Measurements from ENCODE around the gene ZNF652. TPM values are rescaled to one million over a fixed set of nuclear protein-coding genes. Genes with fewer than 3 reads are reported as not detected.

Gene ZNF652
- total RNA-seq, 1 donor from 2014 or later = 42.7 TPM

DNA sequence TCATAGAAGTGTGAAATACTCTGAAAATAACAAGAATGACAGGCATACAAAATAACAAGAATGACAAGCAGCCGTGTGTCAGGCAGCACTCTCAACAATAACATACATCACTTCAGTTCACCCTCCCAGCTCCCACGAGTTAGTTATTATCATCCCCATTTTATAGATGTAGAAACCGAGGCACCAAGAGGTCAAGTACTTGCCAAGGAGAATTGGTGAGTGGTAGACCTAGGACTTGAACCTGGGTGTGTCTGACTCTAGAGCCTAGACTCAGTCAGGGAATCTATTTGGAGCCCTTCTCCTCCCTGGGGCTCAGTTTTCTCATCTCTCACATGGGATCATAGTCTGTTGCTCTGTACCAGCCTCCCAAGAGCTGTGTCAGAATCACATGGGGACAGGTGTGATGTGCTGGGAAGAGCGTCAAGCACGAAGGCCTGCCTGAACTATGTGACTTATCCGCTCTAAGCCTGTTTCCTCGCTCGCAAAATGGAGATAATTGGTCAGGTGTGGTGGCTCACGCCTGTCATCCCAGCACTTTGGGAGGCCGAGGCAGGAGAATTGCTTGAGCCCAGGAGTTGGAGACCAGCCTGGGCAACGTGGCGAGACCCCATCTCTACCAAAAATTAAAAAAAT lies 112.0 kb downstream of the ZNF652 start:
- no peak for DNase-seq (ENCODE audit: extremely low spot score in 2 of 2)
- no peaks in the 10 kb centered on the region for H3K36me3 ChIP-seq
- intact Hi-C loops (cut with DNase I) = no loop called here
- TF ChIP-seq POLR2A (IDR thresholded peaks at IDR 0.05) = no peak
- TF ChIP-seq POLR2AphosphoS5 (IDR thresholded peaks at IDR 0.05; ENCODE audit: insufficient read depth in 1 of 2, low read depth in 1 of 2) = no peak
- TF ChIP-seq, protein P1, sequence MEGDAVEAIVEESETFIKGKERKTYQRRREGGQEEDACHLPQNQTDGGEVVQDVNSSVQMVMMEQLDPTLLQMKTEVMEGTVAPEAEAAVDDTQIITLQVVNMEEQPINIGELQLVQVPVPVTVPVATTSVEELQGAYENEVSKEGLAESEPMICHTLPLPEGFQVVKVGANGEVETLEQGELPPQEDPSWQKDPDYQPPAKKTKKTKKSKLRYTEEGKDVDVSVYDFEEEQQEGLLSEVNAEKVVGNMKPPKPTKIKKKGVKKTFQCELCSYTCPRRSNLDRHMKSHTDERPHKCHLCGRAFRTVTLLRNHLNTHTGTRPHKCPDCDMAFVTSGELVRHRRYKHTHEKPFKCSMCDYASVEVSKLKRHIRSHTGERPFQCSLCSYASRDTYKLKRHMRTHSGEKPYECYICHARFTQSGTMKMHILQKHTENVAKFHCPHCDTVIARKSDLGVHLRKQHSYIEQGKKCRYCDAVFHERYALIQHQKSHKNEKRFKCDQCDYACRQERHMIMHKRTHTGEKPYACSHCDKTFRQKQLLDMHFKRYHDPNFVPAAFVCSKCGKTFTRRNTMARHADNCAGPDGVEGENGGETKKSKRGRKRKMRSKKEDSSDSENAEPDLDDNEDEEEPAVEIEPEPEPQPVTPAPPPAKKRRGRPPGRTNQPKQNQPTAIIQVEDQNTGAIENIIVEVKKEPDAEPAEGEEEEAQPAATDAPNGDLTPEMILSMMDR (IDR thresholded peaks at IDR 0.05) = no peak
- no peak overlapping the region for H3K4me3 ChIP-seq
- no peaks in the 10 kb centered on the region for H3K27me3 ChIP-seq
- no peaks in the 10 kb centered on the region for H3K9me3 ChIP-seq
- no peak overlapping the region for H3K27ac ChIP-seq
- H3K4me1 ChIP-seq = peaks cover 7% of the 10 kb centered on the region

DNA sequence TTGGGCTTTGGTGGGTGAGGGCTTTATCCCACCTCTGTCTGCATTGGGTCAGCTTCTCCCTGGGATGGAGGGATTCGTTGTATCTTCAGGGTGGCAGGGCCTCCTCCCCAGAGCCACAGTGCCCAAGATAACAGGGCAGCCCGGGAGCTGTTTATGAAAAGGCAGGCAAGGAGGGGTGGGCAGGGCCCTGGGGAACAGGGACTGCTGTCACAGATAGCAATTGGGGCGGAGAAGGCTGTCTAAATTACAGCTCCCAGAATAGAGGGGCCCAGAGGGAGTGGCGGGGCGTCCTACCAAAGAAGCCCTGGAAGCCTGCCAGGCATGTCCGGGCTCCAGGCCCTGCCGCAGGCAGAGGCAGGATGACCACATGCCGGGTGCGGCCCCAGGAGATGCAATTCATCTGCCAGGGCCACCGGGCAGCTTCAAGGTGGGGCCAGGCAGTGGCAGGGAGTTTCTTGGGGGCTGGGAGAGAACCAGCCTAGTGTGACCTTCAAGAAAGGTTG lies 112.7 kb downstream of the ZNF652 start:
- H3K9me3 ChIP-seq = no peaks in the 10 kb centered on the region
- TF ChIP-seq POLR2A (IDR thresholded peaks at IDR 0.05) (no peak), POLR2AphosphoS5 (IDR thresholded peaks at IDR 0.05; ENCODE audit: insufficient read depth in 1 of 2, low read depth in 1 of 2) (no peak)
- TF ChIP-seq, protein P1 (IDR thresholded peaks at IDR 0.05) = no peak
- no peaks in the 10 kb centered on the region for H3K36me3 ChIP-seq
- H3K4me3 ChIP-seq = no peak overlapping the region
- no peak for DNase-seq (ENCODE audit: extremely low spot score in 2 of 2)
- H3K27me3 ChIP-seq = no peaks in the 10 kb centered on the region
- intact Hi-C loops (cut with DNase I) = no loop called here
- peaks cover 7% of the 10 kb centered on the region for H3K4me1 ChIP-seq
- H3K27ac ChIP-seq = no peak overlapping the region

DNA sequence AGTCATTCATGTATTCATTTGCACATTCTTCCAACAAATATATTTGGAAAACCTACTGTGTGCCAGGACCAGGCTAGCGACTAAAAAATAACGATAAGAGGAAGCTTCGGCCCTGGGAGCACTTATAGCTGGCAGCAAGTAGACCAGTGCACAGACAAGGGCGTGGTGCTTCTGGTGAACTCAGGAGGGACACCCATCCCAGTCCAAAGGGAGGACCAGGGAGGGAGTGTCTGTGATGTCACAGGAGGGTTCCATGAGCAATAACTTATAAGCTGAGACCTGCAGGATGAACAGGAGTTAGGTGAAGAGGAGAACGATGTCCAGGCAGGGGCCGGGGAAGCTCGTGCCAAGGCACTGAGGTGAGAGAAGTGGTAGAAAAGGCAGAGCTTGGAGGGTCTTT lies 114.1 kb downstream of the ZNF652 start:
- no peak overlapping the region for H3K4me3 ChIP-seq
- no peak for DNase-seq (ENCODE audit: extremely low spot score in 2 of 2)
- H3K4me1 ChIP-seq = peaks cover 7% of the 10 kb centered on the region
- no peaks in the 10 kb centered on the region for H3K36me3 ChIP-seq
- intact Hi-C loops (cut with DNase I) = no loop called here
- H3K27ac ChIP-seq = no peak overlapping the region
- TF ChIP-seq, protein P1 (IDR thresholded peaks at IDR 0.05) = no peak
- TF ChIP-seq POLR2A (IDR thresholded peaks at IDR 0.05) = no peak
- no peaks in the 10 kb centered on the region for H3K27me3 ChIP-seq
- H3K9me3 ChIP-seq = no peaks in the 10 kb centered on the region

DNA sequence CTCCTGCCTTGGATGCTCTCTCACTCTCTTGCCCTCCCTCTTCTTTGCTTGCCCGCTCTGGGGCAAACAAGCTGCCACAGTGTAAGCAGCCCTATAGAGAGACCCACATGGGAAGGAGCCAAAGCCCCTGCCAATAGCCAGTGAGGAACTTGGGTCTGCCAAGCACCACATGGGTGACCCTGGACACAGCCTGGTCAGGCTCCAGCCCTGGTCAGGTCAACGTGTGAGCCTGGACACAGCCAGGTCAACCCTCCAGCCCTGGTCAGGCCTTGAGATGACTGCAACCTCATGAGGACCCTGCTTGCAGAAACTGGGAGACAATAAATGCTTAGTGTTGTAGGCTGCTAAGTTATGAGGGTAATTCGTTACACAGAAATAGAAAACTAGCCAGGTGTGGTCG lies 117.2 kb downstream of the ZNF652 start:
- intact Hi-C loops (cut with DNase I) = no loop called here
- no peak for DNase-seq (ENCODE audit: extremely low spot score in 2 of 2)
- no peak overlapping the region for H3K4me3 ChIP-seq

More for the DNA sequence above, 117.2 kb downstream of the ZNF652 start:
- Histone ChIP-seq H3K27ac (no peak overlapping the region), H3K9me3 (no peaks in the 10 kb centered on the region), H3K36me3 (no peaks in the 10 kb centered on the region), H3K4me1 (peaks cover 7% of the 10 kb centered on the region), H3K27me3 (no peaks in the 10 kb centered on the region)
- TF ChIP-seq POLR2A (IDR thresholded peaks at IDR 0.05) = no peak
- TF ChIP-seq, protein P1 (IDR thresholded peaks at IDR 0.05) = no peak
- TF ChIP-seq POLR2AphosphoS5 (IDR thresholded peaks at IDR 0.05; ENCODE audit: insufficient read depth in 1 of 2, low read depth in 1 of 2) = no peak

Small RNAs within 50 kb of the gene (microRNA-seq; reads per million reads assigned to microRNA genes)
- not detected for gene MIR6129 (ENCODE audit: borderline number of aligned reads, borderline replicate concordance)

Small RNAs within 50 kb of the gene (small RNA-seq; reads per million reads assigned to genes)
- not detected for gene MIR6129

Other genes with a start within 250 kb of the ZNF652 start
- gene B4GALNT2, start 229.5 kb downstream of the ZNF652 start, total RNA-seq = not detected
- gene GNGT2, start 151.7 kb downstream of the ZNF652 start, total RNA-seq = 6.6 TPM
- gene ABI3, start 151.5 kb downstream of the ZNF652 start, total RNA-seq = 11.0 TPM
- gene PHOSPHO1, start 131.5 kb downstream of the ZNF652 start, total RNA-seq = not detected
- 58.7 TPM for gene PHB1, start 52.6 kb upstream of the ZNF652 start, total RNA-seq
- 41.7 TPM for gene NGFR, start 133.0 kb upstream of the ZNF652 start, total RNA-seq
- 18.4 TPM for gene NXPH3, start 213.6 kb upstream of the ZNF652 start, total RNA-seq

Data from vagina (tissue), 2 donors.